Ascending aorta (tissue), 2 donors: ENCODE data around the gene FOXRED2. TPM values are rescaled to one million over a fixed set of nuclear protein-coding genes. Genes with fewer than 3 reads are reported as not detected.
A peak's percentile ranks its signal among the peaks of the same experiment; 100 is the strongest.

ENCODE experiments used
- DNase-seq, 2 donors: peaks; one replicate each; pipeline ENCODE4 v3.0.0-alpha.2; 2019; ENCODE audit warnings: low spot score in 2 of 2
- H3K27ac ChIP-seq, 2 donors: fragments of 200-600 bp; sonication (generic); one replicate each; pipeline ENCODE4 v1.5.1; 2016 to 2017; ENCODE audit warnings: mild to moderate bottlenecking in 1 of 2
- H3K27me3 ChIP-seq: fragments of 200-600 bp; sonication (generic); one replicate; pipeline ENCODE4 v1.5.1; 2017
- H3K36me3 ChIP-seq, 2 donors: fragments of 200-600 bp; sonication (generic); one replicate each; pipeline ENCODE4 v1.5.1; 2016
- H3K4me1 ChIP-seq, 2 donors: fragments of 200-600 bp; sonication (generic); one replicate each; pipeline ENCODE4 v1.5.1; 2016 to 2017; ENCODE audit warnings: mild to moderate bottlenecking in 1 of 2
- H3K4me3 ChIP-seq, 2 donors: fragments of 200-600 bp; sonication (generic); one replicate each; pipeline ENCODE4 v1.5.1; 2016 to 2017; ENCODE audit warnings: mild to moderate bottlenecking in 1 of 2
- H3K9me3 ChIP-seq, 2 donors: fragments of 200-600 bp; sonication (generic); one replicate each; pipeline ENCODE4 v1.5.1; 2016
- intact Hi-C: fragments of 100-400 bp; cut with DNase I; formaldehyde crosslinking; loops from one replicate; pipeline ENCODE4 v1.15.1; 2023
- total RNA-seq: library from RNA; depleted of rRNA; stranded (reverse); fragments of >200 nt; gene quantifications from one replicate; pipeline ENCODE4 v1.1.0, GENCODE V29; 2016
- TF ChIP-seq, protein P1 (sequence below), 3 experiments: fragments of 200-600 bp in 2 of 3; fragments of 450-650 bp in 1 of 3; sonication (generic) in 2 of 3; IDR thresholded peaks; one replicate each; pipeline ENCODE4 v1.5.1; 2016 to 2019; ENCODE audit warnings: antibody characterized with exemption in 3 of 3, mild to moderate bottlenecking in 1 of 3, moderate library complexity in 1 of 3

The FOXRED2 gene
- total RNA-seq, 1 donor from 2014 or later = 25.9 TPM

DNA sequence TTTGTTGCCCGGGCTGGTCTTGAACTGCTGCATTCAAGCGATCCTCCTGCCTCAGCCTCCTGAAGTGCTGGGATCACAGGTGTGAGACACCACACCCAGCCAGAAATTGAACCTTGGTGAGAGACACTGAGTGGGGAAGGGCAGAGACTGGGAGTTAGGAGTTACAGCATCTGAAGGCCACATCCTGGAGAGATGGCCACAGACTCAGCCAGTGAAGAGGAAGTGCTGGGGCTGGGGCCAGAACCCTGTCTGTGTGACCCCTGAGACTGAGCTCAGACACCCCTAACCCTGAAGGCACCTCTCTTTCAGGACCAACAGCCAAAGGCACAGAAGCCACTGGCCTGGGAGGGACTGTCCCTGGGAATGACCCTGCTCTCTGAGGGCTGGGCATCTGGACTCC, 59.2 kb downstream of the FOXRED2 start:
- H3K27ac ChIP-seq = no peak overlapping the region
- no peak overlapping the region for H3K4me3 ChIP-seq
- no peaks in the 10 kb centered on the region for H3K9me3 ChIP-seq
- DNase-seq = no peak
- H3K27me3 ChIP-seq = no peaks in the 10 kb centered on the region
- intact Hi-C loops = no loop called here
- peaks cover 13 to 14% of the 10 kb centered on the region in 2 donors for H3K4me1 ChIP-seq
- TF ChIP-seq, protein P1, sequence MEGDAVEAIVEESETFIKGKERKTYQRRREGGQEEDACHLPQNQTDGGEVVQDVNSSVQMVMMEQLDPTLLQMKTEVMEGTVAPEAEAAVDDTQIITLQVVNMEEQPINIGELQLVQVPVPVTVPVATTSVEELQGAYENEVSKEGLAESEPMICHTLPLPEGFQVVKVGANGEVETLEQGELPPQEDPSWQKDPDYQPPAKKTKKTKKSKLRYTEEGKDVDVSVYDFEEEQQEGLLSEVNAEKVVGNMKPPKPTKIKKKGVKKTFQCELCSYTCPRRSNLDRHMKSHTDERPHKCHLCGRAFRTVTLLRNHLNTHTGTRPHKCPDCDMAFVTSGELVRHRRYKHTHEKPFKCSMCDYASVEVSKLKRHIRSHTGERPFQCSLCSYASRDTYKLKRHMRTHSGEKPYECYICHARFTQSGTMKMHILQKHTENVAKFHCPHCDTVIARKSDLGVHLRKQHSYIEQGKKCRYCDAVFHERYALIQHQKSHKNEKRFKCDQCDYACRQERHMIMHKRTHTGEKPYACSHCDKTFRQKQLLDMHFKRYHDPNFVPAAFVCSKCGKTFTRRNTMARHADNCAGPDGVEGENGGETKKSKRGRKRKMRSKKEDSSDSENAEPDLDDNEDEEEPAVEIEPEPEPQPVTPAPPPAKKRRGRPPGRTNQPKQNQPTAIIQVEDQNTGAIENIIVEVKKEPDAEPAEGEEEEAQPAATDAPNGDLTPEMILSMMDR (IDR thresholded peaks at IDR 0.05) = no peak
- no peaks in the 10 kb centered on the region for H3K36me3 ChIP-seq

DNA sequence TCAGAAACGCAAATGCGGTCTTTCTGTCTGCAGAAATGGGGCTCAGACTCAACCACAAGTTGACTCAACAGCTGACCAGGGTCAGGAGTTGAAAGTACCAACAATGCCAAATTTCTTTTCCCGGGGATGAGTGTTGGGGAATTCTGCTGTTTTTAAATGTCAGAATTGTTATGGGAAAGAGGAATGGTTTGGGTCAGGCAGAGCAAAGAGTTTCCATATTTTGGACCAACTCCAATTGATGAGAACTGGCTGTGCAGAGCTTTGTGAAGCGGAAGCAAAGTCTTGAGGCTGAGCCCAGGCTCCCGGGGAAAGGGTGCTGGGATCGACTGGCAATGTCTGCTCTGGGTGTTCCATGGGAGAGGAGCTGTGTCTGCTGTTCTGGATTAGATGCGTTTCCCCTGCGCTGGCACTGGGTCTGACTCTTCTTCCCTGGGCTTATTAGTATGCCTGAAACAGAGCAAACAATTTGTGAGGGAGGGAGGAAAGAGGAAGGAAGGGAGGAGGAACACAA, 61.6 kb downstream of the FOXRED2 start:
- intact Hi-C loops = no loop called here
- Histone ChIP-seq H3K4me3 (no peak overlapping the region), H3K36me3 (no peaks in the 10 kb centered on the region), H3K4me1 (no peaks in the 10 kb centered on the region), H3K27me3 (no peaks in the 10 kb centered on the region), H3K9me3 (no peaks in the 10 kb centered on the region), H3K27ac (peak overlapping the region in 1 of 2 donors; percentile 30)
- no peak for DNase-seq
- TF ChIP-seq, protein P1 (IDR thresholded peaks at IDR 0.05) = no peak

DNA sequence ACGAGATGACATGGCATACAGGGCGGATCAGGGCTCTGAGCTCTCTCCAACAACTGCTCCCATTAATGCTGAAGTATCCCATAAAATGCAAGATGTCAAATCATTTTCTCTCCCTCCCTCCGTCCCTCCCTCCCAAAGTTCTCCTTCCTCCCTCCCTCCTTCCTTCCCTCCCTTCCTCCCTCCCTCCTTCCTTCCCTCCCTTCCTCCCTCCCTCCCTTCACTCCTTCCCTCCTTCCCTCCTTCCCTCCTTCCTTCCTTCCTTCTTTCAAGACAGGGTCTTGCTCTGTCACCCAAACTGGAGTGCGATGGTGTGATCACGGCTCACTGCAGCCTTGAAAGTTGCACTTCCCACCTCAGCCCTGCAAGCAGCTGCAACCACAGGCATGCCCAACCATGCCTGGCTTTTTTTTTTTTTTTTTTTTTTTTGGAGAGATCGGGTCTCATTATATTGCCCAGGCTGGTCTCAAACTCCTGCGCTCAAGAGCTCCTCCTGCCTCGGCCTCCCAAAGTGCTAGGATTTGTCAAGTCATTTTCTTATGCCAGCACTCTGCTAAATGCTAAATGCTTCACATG, 63.6 kb downstream of the FOXRED2 start:
- intact Hi-C loops = no loop called here
- Histone ChIP-seq H3K27me3 (no peaks in the 10 kb centered on the region), H3K27ac (no peak overlapping the region), H3K4me1 (peaks cover 0 to 4% of the 10 kb centered on the region in 2 donors), H3K36me3 (no peaks in the 10 kb centered on the region), H3K9me3 (no peaks in the 10 kb centered on the region), H3K4me3 (no peak overlapping the region)
- TF ChIP-seq, protein P1 (IDR thresholded peaks at IDR 0.05) = no peak
- DNase-seq = no peak

DNA sequence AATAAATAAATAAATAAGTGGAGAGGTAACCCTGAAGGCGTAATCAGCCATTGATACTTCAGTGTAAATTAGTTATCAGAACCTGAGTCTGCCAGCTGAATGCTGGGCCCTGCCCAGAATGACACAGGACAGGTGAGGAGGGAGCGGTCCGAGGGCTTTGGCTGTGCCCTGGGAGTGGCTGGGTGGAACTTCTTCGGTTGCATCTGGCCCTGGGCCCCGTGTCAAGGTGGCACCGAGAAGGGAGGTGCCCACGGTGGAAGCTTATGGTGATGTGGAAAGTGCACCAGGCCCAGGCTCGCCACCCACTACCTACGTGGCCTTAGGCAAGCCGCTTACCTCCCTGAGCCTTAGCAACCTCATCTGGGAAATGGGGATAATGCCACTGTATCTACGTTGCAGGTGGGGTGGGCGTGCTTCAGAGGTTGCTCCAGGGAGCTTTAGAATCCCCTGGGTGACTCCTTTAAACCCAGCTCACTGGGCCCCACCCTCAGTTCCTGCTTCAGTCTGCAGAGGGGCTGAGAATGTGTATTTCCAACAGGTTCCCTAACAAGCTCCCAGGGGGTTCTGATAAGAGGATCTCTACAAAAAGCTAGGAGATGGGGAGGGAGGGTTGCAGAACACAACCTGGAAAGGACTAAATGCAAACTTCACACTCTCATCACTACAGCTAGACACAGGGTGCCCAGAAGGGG, 64.2 kb downstream of the FOXRED2 start:
- no peaks in the 10 kb centered on the region for H3K27me3 ChIP-seq
- TF ChIP-seq, protein P1 (IDR thresholded peaks at IDR 0.05) = no peak
- no peaks in the 10 kb centered on the region for H3K36me3 ChIP-seq
- no peak overlapping the region for H3K4me3 ChIP-seq
- H3K9me3 ChIP-seq = no peaks in the 10 kb centered on the region
- no peak overlapping the region for H3K27ac ChIP-seq
- DNase-seq = no peak
- intact Hi-C loops = no loop called here
- peaks cover 0 to 4% of the 10 kb centered on the region in 2 donors for H3K4me1 ChIP-seq

DNA sequence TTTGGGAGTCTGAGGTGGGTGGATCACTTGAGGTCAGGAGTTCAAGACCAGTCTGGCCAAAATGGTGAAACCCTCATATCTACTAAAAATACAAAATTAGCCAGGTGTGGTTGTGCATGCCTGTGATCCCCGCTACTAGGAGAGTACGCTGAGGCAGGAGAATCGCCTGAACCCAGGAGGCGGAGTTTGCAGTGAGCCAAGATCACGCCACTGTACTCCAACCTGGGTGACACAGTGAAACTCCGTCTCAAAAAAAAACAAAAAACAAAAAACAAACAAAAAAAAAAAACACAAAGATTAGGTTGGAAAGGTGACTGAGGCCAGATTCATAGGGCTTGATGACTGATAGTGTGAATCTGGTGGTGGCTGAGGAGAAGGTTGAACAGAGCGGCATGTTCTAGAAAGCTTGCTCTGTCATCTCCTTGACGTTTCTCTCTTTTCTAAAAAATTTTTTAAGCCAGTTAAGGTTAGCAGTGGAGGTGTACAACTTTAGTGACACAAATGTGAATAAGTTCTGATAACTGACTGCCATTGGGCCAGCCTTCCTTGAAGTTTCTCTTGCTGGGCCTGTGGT, 66.3 kb downstream of the FOXRED2 start:
- DNase-seq = no peak
- H3K27ac ChIP-seq = no peak overlapping the region
- no peaks in the 10 kb centered on the region for H3K9me3 ChIP-seq
- intact Hi-C loops = no loop called here
- peaks cover 0 to 4% of the 10 kb centered on the region in 2 donors for H3K4me1 ChIP-seq
- TF ChIP-seq, protein P1 (IDR thresholded peaks at IDR 0.05) = no peak
- no peak overlapping the region for H3K4me3 ChIP-seq
- no peaks in the 10 kb centered on the region for H3K27me3 ChIP-seq
- H3K36me3 ChIP-seq = no peaks in the 10 kb centered on the region
